ENCODE results near the gene SHANK3.

The SHANK3 gene

DNA sequence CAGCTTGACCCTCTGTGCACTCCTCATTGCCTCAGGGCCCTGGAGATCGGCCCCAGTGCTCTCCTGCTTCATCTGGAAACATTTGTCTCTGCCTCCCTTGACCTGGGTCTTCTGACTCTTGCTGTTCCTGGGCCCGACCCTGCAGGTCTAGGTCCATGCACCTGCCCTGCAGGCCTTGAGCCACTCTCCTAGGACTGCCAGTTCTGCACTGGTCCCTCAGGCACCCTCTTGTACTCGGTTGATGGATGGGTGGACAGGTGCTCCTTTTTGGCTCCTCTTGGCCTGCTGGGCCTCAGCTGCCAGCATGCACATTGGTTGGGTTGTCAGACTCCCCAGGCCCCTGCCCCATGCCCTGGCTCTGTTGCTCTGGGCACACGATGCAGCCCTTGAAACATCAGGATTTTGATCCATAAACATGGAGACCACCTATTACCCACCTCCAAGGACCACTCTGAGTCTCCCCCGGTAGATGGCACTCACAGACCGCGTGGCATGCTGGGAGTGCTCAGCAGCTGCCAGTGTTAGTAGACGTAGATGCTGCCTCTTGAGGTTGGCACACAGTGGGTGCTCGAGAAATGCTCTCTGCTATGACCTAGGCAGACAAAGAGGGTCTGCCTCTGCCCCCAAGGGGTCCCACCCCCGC, 45.2 kb downstream of the SHANK3 start:
- TF ChIP-seq GATA3 (IDR thresholded peaks at IDR 0.05; ENCODE audit: low read depth, low read length) (no peak), GATA2 (IDR thresholded peaks at IDR 0.05; ENCODE audit: low read depth, low read length) (no peak)

DNA sequence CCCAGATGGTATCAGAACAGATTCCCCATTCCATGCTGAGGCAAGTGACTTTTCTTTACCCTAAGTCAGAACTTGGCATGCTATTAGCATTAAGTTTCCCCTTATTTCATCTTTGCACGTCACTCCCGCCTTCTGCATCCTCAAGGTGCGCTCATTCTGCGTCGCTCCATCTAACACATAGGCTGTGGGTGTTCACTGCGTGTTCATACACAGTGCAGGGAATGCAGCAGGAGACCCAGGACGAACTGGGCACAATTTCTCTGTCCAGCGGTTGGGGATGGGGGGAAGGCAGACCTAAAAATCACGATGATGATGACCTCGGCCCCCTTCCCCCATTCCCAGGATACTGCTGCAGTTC, 45.7 kb downstream of the SHANK3 start:
- TF ChIP-seq GATA2 (IDR thresholded peaks at IDR 0.05; ENCODE audit: low read depth, low read length): no peak
- TF ChIP-seq GATA3 (IDR thresholded peaks at IDR 0.05; ENCODE audit: low read depth, low read length): no peak

DNA sequence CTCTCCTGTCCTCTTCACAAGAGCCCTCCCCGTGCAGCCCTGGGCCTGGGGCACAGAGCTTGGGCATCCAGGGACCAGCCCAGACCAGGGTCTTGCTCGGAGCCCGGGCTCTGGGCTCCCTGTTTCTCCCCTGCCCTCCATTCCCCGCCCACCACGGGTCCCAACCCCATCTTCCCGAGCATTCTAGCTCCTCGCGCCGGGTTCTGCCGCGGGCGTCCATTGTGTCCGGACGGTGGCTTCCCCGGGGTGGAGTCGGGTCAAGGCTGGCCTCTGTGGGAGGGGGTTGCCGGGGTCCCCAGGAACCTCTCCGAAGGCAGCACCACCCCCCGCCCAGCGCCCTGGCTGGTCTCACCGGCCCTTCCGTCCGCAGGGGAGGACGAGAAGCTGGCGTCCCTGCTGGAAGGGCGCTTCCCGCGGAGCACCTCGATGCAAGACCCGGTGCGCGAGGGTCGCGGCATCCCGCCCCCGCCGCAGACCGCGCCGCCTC, 47.2 kb downstream of the SHANK3 start:
- no peak for TF ChIP-seq GATA2 (IDR thresholded peaks at IDR 0.05; ENCODE audit: low read depth, low read length)
- no peak for TF ChIP-seq GATA3 (IDR thresholded peaks at IDR 0.05; ENCODE audit: low read depth, low read length)

DNA sequence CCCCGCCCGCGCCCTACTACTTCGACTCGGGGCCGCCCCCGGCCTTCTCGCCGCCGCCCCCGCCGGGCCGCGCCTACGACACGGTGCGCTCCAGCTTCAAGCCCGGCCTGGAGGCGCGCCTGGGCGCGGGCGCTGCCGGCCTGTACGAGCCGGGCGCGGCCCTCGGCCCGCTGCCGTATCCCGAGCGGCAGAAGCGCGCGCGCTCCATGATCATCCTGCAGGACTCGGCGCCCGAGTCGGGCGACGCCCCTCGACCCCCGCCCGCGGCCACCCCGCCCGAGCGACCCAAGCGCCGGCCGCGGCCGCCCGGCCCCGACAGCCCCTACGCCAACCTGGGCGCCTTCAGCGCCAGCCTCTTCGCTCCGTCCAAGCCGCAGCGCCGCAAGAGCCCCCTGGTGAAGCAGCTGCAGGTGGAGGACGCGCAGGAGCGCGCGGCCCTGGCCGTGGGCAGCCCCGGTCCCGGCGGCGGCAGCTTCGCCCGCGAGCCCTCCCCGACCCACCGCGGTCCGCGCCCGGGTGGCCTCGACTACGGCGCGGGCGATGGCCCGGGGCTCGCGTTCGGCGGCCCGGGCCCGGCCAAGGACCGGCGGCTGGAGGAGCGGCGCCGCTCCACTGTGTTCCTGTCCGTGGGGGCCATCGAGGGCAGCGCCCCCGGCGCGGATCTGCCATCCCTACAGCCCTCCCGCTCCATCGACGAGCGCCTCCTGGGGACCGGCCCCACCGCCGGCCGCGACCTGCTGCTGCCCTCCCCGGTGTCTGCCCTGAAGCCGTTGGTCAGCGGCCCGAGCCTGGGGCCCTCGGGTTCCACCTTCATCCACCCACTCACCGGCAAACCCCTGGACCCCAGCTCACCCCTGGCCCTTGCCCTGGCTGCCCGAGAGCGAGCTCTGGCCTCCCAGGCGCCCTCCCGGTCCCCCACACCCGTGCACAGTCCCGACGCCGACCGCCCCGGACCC, 48.0 kb downstream of the SHANK3 start:
- TF ChIP-seq GATA2 (IDR thresholded peaks at IDR 0.05; ENCODE audit: low read depth, low read length) (no peak), GATA3 (IDR thresholded peaks at IDR 0.05; ENCODE audit: low read depth, low read length) (no peak)

DNA sequence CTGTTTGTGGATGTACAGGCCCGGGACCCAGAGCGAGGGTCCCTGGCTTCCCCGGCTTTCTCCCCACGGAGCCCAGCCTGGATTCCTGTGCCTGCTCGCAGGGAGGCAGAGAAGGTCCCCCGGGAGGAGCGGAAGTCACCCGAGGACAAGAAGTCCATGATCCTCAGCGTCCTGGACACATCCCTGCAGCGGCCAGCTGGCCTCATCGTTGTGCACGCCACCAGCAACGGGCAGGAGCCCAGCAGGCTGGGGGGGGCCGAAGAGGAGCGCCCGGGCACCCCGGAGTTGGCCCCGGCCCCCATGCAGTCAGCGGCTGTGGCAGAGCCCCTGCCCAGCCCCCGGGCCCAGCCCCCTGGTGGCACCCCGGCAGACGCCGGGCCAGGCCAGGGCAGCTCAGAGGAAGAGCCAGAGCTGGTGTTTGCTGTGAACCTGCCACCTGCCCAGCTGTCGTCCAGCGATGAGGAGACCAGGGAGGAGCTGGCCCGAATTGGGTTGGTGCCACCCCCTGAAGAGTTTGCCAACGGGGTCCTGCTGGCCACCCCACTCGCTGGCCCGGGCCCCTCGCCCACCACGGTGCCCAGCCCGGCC, 48.7 kb downstream of the SHANK3 start:
- TF ChIP-seq GATA2 (IDR thresholded peaks at IDR 0.05; ENCODE audit: low read depth, low read length) (no peak), GATA3 (IDR thresholded peaks at IDR 0.05; ENCODE audit: low read depth, low read length) (no peak)

DNA sequence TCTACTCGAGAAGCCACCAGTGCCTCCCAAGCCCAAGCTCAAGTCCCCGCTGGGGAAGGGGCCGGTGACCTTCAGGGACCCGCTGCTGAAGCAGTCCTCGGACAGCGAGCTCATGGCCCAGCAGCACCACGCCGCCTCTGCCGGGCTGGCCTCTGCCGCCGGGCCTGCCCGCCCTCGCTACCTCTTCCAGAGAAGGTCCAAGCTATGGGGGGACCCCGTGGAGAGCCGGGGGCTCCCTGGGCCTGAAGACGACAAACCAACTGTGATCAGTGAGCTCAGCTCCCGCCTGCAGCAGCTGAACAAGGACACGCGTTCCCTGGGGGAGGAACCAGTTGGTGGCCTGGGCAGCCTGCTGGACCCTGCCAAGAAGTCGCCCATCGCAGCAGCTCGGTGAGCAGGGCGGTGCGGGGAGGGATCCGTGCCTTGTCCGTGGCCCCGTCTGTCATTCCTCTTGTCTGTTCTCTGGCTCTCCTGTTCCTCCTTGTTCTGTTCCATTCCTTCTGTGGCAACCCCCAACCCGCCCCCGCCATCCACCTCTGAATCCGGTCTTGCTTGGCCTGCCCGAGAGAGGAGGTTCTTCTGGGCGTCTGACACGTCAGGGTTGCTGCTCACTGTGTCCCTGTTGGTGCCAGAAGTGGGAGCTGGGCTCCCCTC, 49.6 kb downstream of the SHANK3 start:
- TF ChIP-seq GATA3 (IDR thresholded peaks at IDR 0.05; ENCODE audit: low read depth, low read length) (no peak), GATA2 (IDR thresholded peaks at IDR 0.05; ENCODE audit: low read depth, low read length) (no peak)

Measured in SH-SY5Y (cell line).